Activated CD8-positive, alpha-beta memory T cell treated with anti-CD3 and anti-CD28 coated beads, Interleukin-2, amount 50 U/mL, for 24 hours (primary cell): ENCODE measurements around the gene DCLK2.

ENCODE experiments used
- DNase-seq: peaks from one replicate; pipeline ENCODE4 v3.0.0-alpha.2; 2020; ENCODE audit errors: extremely low read depth

DCLK2 gene

DNA sequence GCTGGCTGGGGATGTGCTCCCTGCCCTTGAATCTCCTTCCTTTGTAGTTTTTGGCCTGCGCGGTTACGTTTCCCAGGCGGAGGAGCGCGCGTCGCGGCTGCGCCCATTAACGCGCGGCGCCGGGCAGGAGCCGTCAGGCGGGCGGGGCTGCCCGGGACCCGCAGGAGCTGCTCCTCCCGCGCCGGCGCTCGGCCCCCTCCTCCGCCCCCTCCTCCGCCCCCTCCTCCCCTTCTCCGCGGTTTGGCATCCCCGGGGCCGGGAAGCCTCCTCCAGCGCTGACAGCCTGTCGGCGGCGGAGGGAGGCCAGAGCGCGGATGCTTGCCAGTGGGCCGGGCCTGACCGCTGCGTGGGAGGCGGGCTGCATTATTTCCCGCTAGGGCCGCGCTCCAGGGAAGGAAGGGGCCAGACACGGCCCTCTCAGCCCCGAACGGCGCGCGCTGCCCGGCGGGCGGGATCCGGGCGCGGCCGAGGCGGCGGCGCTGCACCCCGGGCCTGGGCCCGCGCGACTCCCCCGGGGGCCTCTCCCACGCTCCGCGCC lies at the start of gene DCLK2:
Gene DCLK2 (plus strand): TSS at position 405 of the 538 bp plus-strand sequence. CDS start 583 bp downstream, outside the sequence.
- DNase-seq, result no peak

DNA sequence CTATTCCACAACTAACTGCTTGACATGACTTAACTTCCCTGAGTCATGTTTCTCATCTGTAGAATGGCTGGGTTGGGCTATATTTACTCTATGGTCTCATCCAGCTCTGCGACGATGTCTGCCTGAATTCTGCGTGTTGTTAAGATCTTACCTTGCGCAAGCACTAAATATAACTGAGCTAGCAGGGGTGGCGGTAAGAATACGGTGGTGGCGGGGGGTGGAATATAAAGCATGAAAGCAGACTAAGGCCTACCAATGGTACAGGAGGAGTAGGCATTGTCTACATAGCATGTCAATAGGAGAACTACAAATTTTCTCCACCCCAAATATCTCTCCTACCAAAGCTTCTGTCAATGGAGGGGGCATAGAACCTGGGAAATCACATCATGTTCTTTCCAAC lies 45.7 kb upstream of the DCLK2 start:
- no peak for DNase-seq

DNA sequence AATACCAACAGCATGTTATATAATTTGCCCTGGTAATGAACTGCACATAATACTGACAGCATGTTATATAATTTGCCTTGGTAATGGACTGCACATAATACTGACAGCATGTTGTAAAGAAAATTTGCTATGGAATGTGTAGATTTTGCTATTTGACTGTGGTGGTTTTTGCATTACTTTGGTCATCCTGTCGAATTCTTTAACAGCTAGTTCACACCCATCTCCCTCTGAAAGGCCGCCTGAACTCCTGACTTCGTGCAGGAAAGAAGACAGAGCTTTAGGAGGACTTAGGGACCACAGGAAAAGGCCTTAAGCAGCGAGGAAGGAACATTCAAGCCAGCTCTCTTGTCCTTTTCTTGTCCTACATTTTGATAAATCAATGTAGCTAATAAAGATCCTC lies 45.2 kb upstream of the DCLK2 start:
- no peak for DNase-seq

- no peak for DNase-seq
These were observed 44.3 kb upstream of the DCLK2 start for GRCh38 chr4:150033901-150034300.

GRCh38 chr4:150037251-150037856 lies 40.9 kb upstream of the DCLK2 start:
- DNase-seq, result no peak

- no peak for DNase-seq
These were observed 39.7 kb upstream of the DCLK2 start for GRCh38 chr4:150038335-150039076.

GRCh38 chr4:150039274-150040127 lies 38.7 kb upstream of the DCLK2 start:
- no peak for DNase-seq

GRCh38 chr4:150044517-150044916 lies 33.7 kb upstream of the DCLK2 start:
- DNase-seq, result no peak

DNA sequence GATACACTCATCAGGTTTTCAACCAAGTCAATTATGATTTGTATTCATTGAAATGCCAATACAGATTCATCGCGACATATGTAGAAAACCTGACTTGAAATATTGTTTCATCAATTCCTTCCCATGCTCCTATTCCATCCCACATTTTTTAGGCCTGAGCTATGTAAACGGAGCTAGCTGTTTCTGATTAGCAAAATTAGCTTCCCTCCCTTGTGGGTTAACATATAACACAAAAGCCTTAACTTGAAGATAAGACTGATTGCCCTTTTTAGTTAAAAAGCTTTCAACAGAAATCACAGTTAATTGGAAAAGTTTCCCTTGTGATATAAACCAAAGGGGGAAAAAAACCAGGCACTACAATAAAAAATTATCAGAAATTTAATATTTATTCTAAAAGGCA lies 32.8 kb upstream of the DCLK2 start:
- DNase-seq, result no peak

DNA sequence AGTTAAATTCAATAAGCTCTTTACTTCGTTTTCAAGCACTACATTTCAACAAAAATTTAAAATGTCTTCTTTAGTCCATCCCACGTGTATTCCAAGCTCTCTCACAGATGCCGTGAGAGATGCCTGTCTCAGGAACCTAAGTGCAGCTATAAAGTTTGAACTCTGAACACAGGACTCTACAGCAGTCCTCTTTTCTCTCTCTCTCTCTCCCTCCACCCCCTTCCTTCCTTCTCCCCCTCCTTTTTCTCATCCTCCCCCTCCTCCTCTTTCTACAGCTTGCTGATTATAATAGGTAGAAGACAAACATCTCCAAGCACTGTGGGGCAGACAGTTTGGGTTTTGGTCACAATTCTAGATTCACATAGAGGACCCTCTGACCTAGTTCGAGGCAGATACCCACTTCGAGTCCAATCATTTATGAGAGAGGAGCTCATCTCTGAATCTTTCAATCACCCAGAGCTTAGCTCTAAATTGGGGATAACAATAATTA lies 31.5 kb upstream of the DCLK2 start:
- no peak for DNase-seq

DNA sequence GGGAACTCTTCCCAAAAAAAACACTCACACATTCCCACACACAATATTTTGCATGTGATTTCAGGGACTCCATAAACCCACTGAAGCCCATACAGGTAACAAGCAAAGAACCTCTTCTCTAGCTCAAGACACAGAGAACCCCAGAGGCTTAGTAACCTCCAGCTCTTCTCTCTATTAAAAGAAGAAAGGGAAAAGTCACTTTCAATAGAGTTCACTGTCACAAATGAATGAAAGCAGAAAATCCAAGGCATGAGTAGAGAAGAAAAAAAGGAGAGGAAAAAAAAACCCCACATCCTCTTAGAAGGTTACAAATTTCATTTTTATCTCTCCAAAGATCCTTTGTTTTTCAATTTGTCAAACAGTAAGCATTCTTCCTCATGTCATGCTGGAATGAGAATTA lies 30.7 kb upstream of the DCLK2 start:
- no peak for DNase-seq

DNA sequence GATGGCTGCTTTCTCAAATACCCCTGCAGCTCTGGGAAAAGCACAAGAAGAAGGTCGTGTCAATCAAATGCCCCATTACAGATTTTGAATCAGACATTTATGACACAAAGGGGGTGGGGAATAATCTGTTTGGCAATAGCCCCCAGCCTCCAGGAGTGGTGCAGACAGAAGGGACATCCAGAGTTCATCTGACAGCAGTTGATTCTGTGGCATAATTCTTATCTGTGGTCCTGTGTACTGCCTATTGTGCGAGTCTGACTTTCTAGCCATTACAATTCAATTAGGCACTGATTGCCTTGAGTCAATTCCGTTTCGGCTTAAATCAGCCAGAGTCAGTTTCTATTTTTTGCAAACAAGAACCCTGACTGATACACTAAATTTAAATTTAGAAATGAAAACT lies 28.6 kb upstream of the DCLK2 start:
- no peak for DNase-seq

- no peak for DNase-seq
These were observed 27.7 kb upstream of the DCLK2 start for GRCh38 chr4:150050566-150050965.

DNA sequence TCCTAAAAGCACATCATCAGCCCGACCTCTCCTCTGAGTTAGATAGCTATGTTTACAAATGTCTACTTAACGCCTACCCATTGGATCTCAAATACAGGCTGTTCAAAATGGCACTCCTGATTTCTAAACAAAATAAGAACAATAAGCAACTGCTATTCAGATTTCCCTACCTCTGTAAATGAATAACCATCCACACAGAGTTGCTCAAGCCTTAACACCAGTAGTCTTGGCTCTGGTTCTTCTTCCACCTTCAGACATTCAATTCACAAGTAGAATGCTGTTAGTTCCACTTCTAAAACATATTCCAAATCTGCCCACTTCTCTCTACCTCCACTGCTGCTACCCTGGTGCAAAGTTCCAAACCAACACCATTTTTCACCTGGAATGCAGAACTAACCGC lies 27.1 kb upstream of the DCLK2 start:
- no peak for DNase-seq

GRCh38 chr4:150055467-150055866 lies 22.8 kb upstream of the DCLK2 start:
- DNase-seq, result no peak

DNA sequence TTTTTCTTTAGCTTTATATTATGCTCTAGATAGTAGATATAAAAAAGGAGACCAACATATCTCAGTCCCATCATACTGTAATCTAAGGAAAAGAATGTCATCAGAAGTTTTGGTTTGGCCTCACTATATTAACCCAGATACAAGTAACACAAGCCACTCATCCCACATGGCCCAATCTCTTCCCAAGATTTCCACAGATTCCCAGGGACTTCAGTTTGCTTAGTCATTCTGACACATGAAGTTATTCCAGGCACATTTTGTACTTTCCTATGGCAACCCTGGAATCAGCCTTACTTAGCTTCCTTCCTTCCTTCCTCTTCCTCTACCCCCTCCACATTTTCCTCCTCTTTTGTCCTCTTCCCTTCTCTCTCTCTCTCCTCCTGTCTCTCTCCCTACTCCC lies 21.7 kb upstream of the DCLK2 start:
- no peak for DNase-seq

- no peak for DNase-seq
These were observed 17.0 kb upstream of the DCLK2 start for GRCh38 chr4:150061086-150061776.

DNA sequence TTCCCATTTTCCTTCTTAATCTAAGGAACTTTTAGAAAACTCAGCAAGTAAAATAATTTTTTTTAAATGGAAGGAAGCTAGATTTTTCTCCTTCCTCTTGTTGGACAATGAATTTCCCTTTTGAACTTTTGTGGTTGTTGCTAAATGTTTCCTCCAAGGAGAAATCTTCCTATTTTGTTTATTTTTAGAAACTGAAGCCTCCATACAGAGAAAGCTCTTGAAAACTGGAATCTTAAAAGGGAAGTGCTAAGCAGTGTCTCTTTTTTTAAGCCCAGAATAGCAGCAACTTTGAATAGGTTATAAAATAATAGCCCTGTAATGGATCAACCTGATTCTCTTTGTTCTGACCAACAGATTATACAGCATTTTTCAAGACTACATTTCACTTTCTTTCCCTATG lies 15.1 kb upstream of the DCLK2 start:
- no peak for DNase-seq

GRCh38 chr4:150065740-150066139 lies 12.5 kb upstream of the DCLK2 start:
- no peak for DNase-seq

GRCh38 chr4:150067859-150068258 lies 10.4 kb upstream of the DCLK2 start:
- no peak for DNase-seq

- DNase-seq, result no peak
These were observed 9.8 kb upstream of the DCLK2 start for GRCh38 chr4:150068300-150068960.
